Muscle layer of colon (tissue), 2 donors: ENCODE measurements around the gene PLCD3.
A peak's percentile ranks its signal among the peaks of the same experiment; 100 is the strongest.

Source experiments
- H3K27ac ChIP-seq: one replicate; pipeline ENCODE4 v1.7.0; 2013; ENCODE audit warnings: low read depth, mild to moderate bottlenecking, low read length, moderate library complexity
- H3K27me3 ChIP-seq, 2 donors: one replicate each; pipeline ENCODE4 v1.7.0; 2013; ENCODE audit warnings: low read length in 2 of 2, mild to moderate bottlenecking in 2 of 2; ENCODE audit not compliant: insufficient read depth in 2 of 2, control insufficient read depth in 1 of 2
- H3K36me3 ChIP-seq: one replicate; pipeline ENCODE4 v1.7.0; 2013; ENCODE audit warnings: mild to moderate bottlenecking, low read length; ENCODE audit not compliant: insufficient read depth
- H3K4me1 ChIP-seq: one replicate; pipeline ENCODE4 v1.7.0; 2013; ENCODE audit warnings: mild to moderate bottlenecking, low read length; ENCODE audit not compliant: insufficient read depth
- H3K4me3 ChIP-seq, 2 donors: one replicate each; pipeline ENCODE4 v1.7.0; 2013; ENCODE audit warnings: low read length in 2 of 2, low read depth in 1 of 2, mild to moderate bottlenecking in 1 of 2, moderate library complexity in 1 of 2
- H3K9ac ChIP-seq: one replicate; pipeline ENCODE4 v1.7.0; 2013; ENCODE audit warnings: low read length
- H3K9me3 ChIP-seq: one replicate; pipeline ENCODE4 v1.7.0; 2013; ENCODE audit warnings: mild to moderate bottlenecking, low read length
- donor health status: abdominal sarcoma.
- donor health status: Adenocarcinoma of cecum.

Gene PLCD3

GRCh38 chr17:45104029-45104428 lies 28.3 kb downstream of the PLCD3 start:
- Histone ChIP-seq H3K9ac (no peak overlapping the region), H3K4me1 (peaks cover 18% of the 10 kb centered on the region), H3K27ac (no peak overlapping the region), H3K4me3 (no peak overlapping the region), H3K27me3 (no peaks in the 10 kb centered on the region), H3K36me3 (peaks cover 87% of the 10 kb centered on the region), H3K9me3 (no peaks in the 10 kb centered on the region)

- Histone ChIP-seq H3K4me1 (peaks cover 23% of the 10 kb centered on the region), H3K27me3 (no peaks in the 10 kb centered on the region), H3K27ac (no peak overlapping the region), H3K36me3 (peaks cover 84% of the 10 kb centered on the region), H3K4me3 (no peak overlapping the region), H3K9ac (no peak overlapping the region), H3K9me3 (no peaks in the 10 kb centered on the region)
Observed at GRCh38 chr17:45103269-45103795, 29.0 kb downstream of the PLCD3 start.

DNA sequence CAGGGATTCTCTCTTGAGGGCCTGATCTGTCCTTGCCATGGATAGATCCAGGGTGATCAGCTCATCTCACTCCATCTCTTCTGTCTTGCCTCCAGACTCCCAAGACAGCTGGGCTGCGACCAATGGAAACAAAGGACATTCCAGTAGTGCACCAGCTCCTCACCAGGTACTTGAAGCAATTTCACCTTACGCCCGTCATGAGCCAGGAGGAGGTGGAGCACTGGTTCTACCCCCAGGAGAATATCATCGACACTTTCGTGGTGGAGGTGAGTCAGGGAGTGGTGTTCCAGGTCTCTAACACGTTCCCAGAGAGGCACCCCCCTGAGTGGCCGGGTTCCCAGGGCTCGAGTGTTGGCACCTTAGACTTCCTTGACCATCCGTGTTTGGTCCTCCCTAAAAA lies 29.5 kb downstream of the PLCD3 start:
- Histone ChIP-seq H3K27ac (no peak overlapping the region), H3K4me1 (peaks cover 23% of the 10 kb centered on the region), H3K9ac (no peak overlapping the region)

GRCh38 chr17:45101883-45102811 lies 30.2 kb downstream of the PLCD3 start:
- no peak overlapping the region for H3K27ac ChIP-seq
- peaks cover 84% of the 10 kb centered on the region for H3K36me3 ChIP-seq
- no peak overlapping the region for H3K9ac ChIP-seq
- H3K4me1 ChIP-seq, result peaks cover 23% of the 10 kb centered on the region
- H3K9me3 ChIP-seq, result no peaks in the 10 kb centered on the region
- H3K4me3 ChIP-seq, result no peak overlapping the region
- H3K27me3 ChIP-seq, result no peaks in the 10 kb centered on the region

More for the DNA sequence above, 29.5 kb downstream of the PLCD3 start:
- Histone ChIP-seq H3K4me3 (no peak overlapping the region), H3K9me3 (no peaks in the 10 kb centered on the region), H3K36me3 (peaks cover 84% of the 10 kb centered on the region), H3K27me3 (no peaks in the 10 kb centered on the region)

DNA sequence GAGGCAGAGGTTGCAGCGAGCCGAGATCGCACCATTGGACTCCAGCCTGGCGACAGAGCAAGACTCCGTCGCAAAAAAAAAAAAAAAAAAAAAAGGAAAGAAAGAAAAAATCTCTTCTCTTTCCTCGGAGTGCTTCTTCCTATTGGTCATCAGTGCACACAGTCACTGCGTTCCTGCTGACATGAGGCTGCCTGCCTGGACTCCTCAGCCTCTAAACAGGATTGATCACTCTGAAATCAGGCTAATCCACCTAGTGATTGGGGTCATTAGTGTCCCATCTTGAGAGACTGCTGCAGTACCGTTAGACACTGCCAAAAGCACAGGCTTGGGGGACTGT lies 30.8 kb downstream of the PLCD3 start:
- no peak overlapping the region for H3K4me3 ChIP-seq
- no peaks in the 10 kb centered on the region for H3K9me3 ChIP-seq
- peaks cover 84% of the 10 kb centered on the region for H3K36me3 ChIP-seq
- peaks cover 21% of the 10 kb centered on the region for H3K4me1 ChIP-seq
- H3K9ac ChIP-seq, result no peak overlapping the region
- H3K27ac ChIP-seq, result no peak overlapping the region
- no peaks in the 10 kb centered on the region for H3K27me3 ChIP-seq

DNA sequence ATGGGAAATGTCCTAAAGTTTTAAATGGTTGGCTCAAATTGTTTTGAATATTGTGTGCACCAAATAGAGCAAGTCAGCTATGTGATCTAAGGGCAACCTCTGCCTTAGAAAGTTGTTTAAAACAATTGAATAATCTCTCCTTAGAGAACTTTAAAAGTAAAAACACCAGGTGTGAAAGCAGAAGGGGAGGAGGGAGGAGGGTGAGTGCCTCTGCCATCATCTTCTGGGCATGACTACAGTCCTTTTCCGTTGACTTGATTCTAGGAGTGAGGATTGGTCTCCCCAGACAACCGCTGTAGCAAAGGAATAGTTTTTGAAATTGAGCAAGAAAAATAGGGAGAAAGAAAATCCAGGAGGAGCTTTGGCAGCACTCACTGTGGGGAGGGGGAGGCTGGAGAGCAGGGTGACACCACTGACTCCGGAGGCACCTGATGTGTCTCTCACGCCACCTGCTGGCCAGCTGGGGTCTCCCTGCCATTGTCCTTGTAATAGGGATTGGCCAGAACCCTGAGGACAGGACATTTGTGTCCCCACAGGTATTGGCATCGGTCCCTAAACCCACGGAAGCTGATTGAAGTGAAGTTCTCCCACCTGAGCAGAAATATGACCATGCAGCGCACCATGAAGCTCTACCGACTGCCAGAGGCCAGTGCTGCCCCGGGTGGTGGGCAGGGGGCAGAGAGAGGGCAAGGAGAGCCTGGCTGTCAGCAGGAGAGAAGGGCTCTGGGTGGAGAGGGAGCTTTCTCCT lies 33.3 kb downstream of the PLCD3 start:
- H3K27me3 ChIP-seq, result no peaks in the 10 kb centered on the region
- H3K4me1 ChIP-seq, result peaks cover 21% of the 10 kb centered on the region
- H3K36me3 ChIP-seq, result peaks cover 80% of the 10 kb centered on the region
- H3K9me3 ChIP-seq, result no peaks in the 10 kb centered on the region
- no peak overlapping the region for H3K9ac ChIP-seq
- no peak overlapping the region for H3K4me3 ChIP-seq
- H3K27ac ChIP-seq, result peak overlapping the region; percentile 16

DNA sequence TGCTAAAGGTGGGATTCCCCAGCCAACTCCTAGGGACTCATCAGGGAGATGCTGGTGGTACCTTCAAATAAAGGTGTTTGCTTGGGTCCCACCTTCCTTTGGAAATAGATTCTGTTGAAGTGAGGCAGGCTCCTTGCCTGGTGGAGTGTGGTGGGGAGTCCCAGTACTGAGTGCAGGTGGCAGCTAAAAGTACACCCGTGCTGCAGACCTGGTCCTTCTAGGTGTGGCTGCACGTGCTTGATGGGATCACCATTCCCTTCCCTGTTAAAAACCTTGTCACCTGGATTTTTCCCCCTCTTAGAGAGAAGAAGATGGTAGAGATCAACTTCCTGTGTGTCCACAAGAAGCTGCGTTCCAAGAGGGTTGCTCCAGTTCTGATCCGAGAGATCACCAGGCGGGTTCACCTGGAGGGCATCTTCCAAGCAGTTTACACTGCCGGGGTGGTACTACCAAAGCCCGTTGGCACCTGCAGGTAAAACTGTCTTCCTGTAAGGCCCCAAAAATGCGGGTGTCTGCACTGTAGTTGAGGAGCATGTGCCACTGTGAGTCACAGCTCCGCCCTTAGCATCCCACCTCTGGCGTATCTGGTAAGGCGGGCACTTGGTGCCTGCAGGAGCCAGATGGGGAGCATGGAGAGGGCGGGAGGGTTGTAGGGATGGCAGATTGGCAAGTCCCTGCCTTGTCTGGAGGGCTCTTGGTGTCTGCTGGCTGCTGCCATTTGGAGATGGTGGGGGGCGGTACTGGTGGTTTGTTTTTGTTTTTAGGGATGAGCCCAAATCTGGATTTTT lies 34.0 kb downstream of the PLCD3 start:
- Histone ChIP-seq H3K27me3 (no peaks in the 10 kb centered on the region), H3K36me3 (peaks cover 72% of the 10 kb centered on the region), H3K4me3 (no peak overlapping the region), H3K27ac (peak overlapping the region; percentile 8), H3K4me1 (peaks cover 29% of the 10 kb centered on the region), H3K9ac (no peak overlapping the region), H3K9me3 (no peaks in the 10 kb centered on the region)

- peaks cover 61% of the 10 kb centered on the region for H3K36me3 ChIP-seq
- H3K27ac ChIP-seq, result no peak overlapping the region
- H3K27me3 ChIP-seq, result no peaks in the 10 kb centered on the region
- no peaks in the 10 kb centered on the region for H3K9me3 ChIP-seq
- no peak overlapping the region for H3K4me3 ChIP-seq
- no peak overlapping the region for H3K9ac ChIP-seq
- peaks cover 42% of the 10 kb centered on the region for H3K4me1 ChIP-seq
Observed at GRCh38 chr17:45096926-45097325, 35.4 kb downstream of the PLCD3 start.

DNA sequence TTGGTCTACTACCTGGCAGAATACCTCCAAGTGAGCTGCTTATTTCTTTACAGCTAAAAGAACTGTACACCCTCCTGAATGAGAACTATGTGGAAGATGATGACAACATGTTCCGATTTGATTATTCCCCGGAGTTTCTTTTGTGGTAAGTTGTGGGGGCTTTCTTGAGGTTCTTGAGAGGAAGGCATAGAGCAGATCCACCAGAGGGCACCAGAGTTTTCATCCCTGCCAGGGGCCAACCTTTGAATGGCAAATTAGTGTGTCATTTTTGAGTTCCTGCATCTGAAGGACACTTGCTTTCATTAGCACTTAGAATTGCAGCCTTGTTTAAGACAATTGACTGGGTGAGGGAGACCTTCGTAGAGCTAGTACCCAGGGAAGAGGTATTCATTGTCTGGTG lies 36.2 kb downstream of the PLCD3 start:
- Histone ChIP-seq H3K9me3 (no peaks in the 10 kb centered on the region), H3K36me3 (peaks cover 60% of the 10 kb centered on the region), H3K27me3 (no peaks in the 10 kb centered on the region), H3K27ac (no peak overlapping the region), H3K4me1 (peaks cover 45% of the 10 kb centered on the region), H3K4me3 (no peak overlapping the region), H3K9ac (no peak overlapping the region)

DNA sequence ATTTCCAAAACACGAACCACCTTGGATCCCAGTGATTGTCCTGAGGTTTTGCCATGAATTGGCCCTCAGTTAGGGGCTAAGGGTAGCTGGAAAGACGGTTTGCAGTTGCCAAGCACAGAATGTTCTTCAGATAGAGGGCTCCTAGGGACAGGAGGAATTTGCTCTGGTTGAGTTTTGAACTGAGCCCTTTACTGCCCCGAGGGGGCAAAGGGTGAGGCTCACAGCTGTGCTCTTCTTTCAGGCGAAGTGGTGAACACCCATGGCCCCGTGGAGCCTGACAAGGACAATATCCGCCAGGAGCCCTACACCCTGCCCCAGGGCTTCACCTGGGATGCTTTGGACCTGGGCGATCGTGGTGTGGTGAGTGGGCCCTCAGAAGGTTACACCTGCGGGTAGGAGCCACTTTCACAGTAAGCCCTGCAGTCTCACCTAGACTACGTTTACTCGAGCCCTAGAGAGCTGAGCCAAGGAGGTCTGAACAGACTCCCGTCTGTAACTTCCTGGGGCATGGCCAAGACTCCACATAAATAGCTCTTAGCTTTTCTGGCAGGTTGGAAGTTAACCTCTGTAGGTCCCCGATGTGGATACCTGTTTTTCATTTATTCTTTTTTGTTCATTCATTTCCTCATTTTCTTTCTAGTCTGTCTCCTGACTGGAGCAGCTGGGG lies 38.7 kb downstream of the PLCD3 start:
- Histone ChIP-seq H3K9me3 (no peaks in the 10 kb centered on the region), H3K9ac (peak overlapping the region; percentile 31), H3K27me3 (no peaks in the 10 kb centered on the region), H3K4me1 (peaks cover 37% of the 10 kb centered on the region), H3K4me3 (peak overlapping the region in 1 of 2 donors; percentile 13), H3K27ac (peak overlapping the region; percentile 85), H3K36me3 (peaks cover 65% of the 10 kb centered on the region)
